Colonic mucosa (tissue), 4 donors: Measurements from ENCODE around the gene GABPB2. TPM values are rescaled to one million over a fixed set of nuclear protein-coding genes. Genes with fewer than 3 reads are reported as not detected.

Experiments used
- DNase-seq: peaks from one replicate; pipeline ENCODE4 v3.0.0-alpha.2; 2020
- H3K27ac ChIP-seq: fragments of 200-600 bp; one replicate; pipeline ENCODE4 v1.8.0; 2021
- H3K27me3 ChIP-seq: fragments of 200-600 bp; one replicate; pipeline ENCODE4 v1.8.0; 2021
- H3K36me3 ChIP-seq: fragments of 200-600 bp; one replicate; pipeline ENCODE4 v1.8.0; 2021
- H3K4me1 ChIP-seq: fragments of 200-600 bp; one replicate; pipeline ENCODE4 v1.8.0; 2021; ENCODE audit warnings: mild to moderate bottlenecking
- H3K4me3 ChIP-seq: fragments of 200-600 bp; one replicate; pipeline ENCODE4 v1.8.0; 2021
- H3K9ac ChIP-seq, 2 donors: one replicate each; pipeline ENCODE4 v1.7.0; 2013; ENCODE audit warnings: control low read depth in 2 of 2, low read depth in 2 of 2, low read length in 2 of 2
- H3K9me3 ChIP-seq: fragments of 200-600 bp; one replicate; pipeline ENCODE4 v1.8.0; 2021
- CTCF ChIP-seq: fragments of 200-600 bp; IDR thresholded peaks from one replicate; pipeline ENCODE4 v1.8.0; 2022; ENCODE audit warnings: antibody characterized with exemption, mild to moderate bottlenecking
- intact Hi-C: fragments of 100-400 bp; cut with DNase I; formaldehyde crosslinking; loops from one replicate; pipeline ENCODE4 v1.14.1; 2022
- total RNA-seq, 2 donors: library from RNA; stranded (reverse); fragmentation: NEBNext Ultra II Directional in 1 of 2; extraction: Animal tissue kit (Norgen Biotek cat#: 25700) in 1 of 2; gene quantifications; one replicate each; pipeline ENCODE4 v1.2.1, GENCODE V29; 2021
- donor health status: healthy.
- donor health status: DM: no; HTN: no; CAD: no.
- donor health status: DM: no; HTN: no; CAD: no.

The GABPB2 gene
- total RNA-seq, 2 donors from 2014 or later = 13.1 to 15.2 TPM

GRCh38 chr1:151146412-151147131, 76.0 kb downstream of the GABPB2 start, which contains the start of gene SEMA6C:
SEMA6C (minus strand) TSS chr1:151146631; CDS start chr1:151142621, 4,010 bp downstream.
- Histone ChIP-seq H3K27me3 (no peaks in the 10 kb centered on the region), H3K9me3 (no peaks in the 10 kb centered on the region), H3K4me1 (no peaks in the 10 kb centered on the region), H3K27ac (peak within 1 kb of the TSS; percentile 43), H3K4me3 (peak within 1 kb of the TSS; percentile 80), H3K9ac (peak within 1 kb of the TSS; percentile 39 to 81), H3K36me3 (no peaks in the 10 kb centered on the region)
- intact Hi-C loops = no loop called here
- peak; percentile 97 for DNase-seq
- no peak for TF ChIP-seq CTCF

- intact Hi-C loops = no loop called here
- H3K36me3 ChIP-seq = no peaks in the 10 kb centered on the region
- no peaks in the 10 kb centered on the region for H3K4me1 ChIP-seq
- no peaks in the 10 kb centered on the region for H3K9me3 ChIP-seq
- DNase-seq = no peak
- H3K9ac ChIP-seq = peak overlapping the region; percentile 9 to 81
- TF ChIP-seq CTCF = no peak
- H3K27me3 ChIP-seq = no peaks in the 10 kb centered on the region
- H3K4me3 ChIP-seq = peak overlapping the region; percentile 80
- H3K27ac ChIP-seq = peak overlapping the region; percentile 43
These were observed 76.6 kb downstream of the GABPB2 start for GRCh38 chr1:151147132-151147503.

DNA sequence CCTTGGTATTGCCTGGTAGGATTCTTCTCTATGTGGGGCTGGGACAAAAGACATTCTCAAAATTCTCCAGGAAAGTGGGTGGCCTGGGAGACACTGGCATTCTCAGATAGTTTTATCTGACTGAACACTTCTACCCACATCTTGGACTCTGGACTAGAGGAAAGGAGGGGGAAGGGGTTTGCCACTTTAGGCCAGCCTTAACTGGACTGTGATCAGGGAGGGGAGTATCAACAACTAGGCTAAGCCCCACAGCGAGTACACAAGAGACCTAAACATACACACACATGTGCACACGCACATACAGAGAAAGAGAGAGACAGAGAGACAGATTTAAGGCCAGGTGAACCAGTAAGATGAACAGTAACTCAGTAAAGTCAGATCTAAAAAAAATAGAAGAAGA, 77.1 kb downstream of the GABPB2 start:
- Histone ChIP-seq H3K4me3 (no peak overlapping the region), H3K9ac (no peak overlapping the region), H3K36me3 (no peaks in the 10 kb centered on the region), H3K27me3 (no peaks in the 10 kb centered on the region), H3K9me3 (no peaks in the 10 kb centered on the region), H3K27ac (no peak overlapping the region), H3K4me1 (no peaks in the 10 kb centered on the region)
- TF ChIP-seq CTCF = no peak
- no peak for DNase-seq
- intact Hi-C loops = no loop called here

DNA sequence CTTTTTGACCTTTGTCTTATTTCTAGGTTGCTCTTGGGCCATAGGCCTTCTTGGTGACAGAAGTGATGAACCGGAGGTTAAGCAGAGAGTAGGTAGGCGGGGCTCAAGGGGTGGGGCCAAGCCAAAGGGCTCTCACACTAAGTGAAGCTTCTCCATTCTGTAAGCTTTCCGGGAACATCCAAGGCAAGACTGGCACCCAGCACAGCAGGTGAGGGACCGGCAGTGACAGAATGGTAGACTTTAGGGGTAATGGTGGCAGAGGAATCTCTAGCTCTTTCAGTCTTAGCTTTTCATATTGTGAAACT, 85.9 kb downstream of the GABPB2 start, which contains the start of gene TNFAIP8L2:
TSS of gene TNFAIP8L2 (plus strand) at position 135 of the 305 bp plus-strand sequence. CDS start 2,049 bp downstream, outside the sequence.
- Histone ChIP-seq H3K9me3 (no peaks in the 10 kb centered on the region), H3K27me3 (no peaks in the 10 kb centered on the region), H3K36me3 (peaks cover 6% of the 10 kb centered on the region), H3K4me1 (no peaks in the 10 kb centered on the region), H3K9ac (peak within 1 kb of the TSS; percentile 1 to 19), H3K27ac (peak within 1 kb of the TSS; percentile 51), H3K4me3 (peak within 1 kb of the TSS; percentile 19)
- no peak for TF ChIP-seq CTCF
- intact Hi-C loops = loop anchor here (5.0 to 10.0 kb wide), 2 partner anchors 59 to 132 kb away; no protein-coding TSS in a partner anchor
- DNase-seq = peak; percentile 73

- H3K9ac ChIP-seq = peak overlapping the region; percentile 1 to 9
- no peak for DNase-seq
- no peaks in the 10 kb centered on the region for H3K9me3 ChIP-seq
- intact Hi-C loops = loop anchor here (5.0 to 10.0 kb wide), 2 partner anchors 60 to 132 kb away; no protein-coding TSS in a partner anchor
- no peaks in the 10 kb centered on the region for H3K4me1 ChIP-seq
- H3K4me3 ChIP-seq = peak overlapping the region; percentile 19
- peaks cover 6% of the 10 kb centered on the region for H3K36me3 ChIP-seq
- no peaks in the 10 kb centered on the region for H3K27me3 ChIP-seq
- H3K27ac ChIP-seq = peak overlapping the region; percentile 51
- no peak for TF ChIP-seq CTCF
These were observed 86.5 kb downstream of the GABPB2 start for GRCh38 chr1:151157067-151157531.
